NCI-H1105 (cell line): ENCODE measurements around the gene TMEM254.
"Not testable (repeated sequence)": the region's sequence is repeated elsewhere in the genome, so short reads cannot be mapped to it uniquely, and the experiment has no call there.

ENCODE experiments used
- DNase-seq: peaks from one replicate; lab custom pipeline; 2025; lab: John Stamatoyannopoulos, UW

The TMEM254 gene

GRCh38 chr10:80077869-80078447, 507 bp upstream of the TMEM254 start:
- DNase-seq = no peak

DNA sequence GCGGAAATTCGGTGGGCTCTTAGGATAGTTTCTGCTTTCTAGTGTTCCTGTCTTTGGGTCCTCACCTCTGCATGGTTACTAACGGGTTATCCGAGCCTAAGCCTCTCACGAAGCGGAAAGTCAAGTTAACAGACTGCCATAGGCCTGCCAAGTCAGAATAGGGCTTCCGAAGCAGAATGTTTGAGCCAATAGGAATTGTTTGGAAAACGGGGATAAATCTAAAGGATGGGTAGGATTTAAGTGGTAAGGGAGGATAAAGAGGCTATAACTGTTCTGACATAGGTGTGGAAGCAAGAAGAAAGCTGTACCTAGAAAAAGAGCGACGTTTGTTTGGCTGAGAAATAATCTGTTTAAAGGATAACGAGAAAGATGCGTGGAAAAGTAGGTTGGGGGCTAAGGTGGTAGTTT, 851 bp downstream of the TMEM254 start:
- no peak for DNase-seq

DNA sequence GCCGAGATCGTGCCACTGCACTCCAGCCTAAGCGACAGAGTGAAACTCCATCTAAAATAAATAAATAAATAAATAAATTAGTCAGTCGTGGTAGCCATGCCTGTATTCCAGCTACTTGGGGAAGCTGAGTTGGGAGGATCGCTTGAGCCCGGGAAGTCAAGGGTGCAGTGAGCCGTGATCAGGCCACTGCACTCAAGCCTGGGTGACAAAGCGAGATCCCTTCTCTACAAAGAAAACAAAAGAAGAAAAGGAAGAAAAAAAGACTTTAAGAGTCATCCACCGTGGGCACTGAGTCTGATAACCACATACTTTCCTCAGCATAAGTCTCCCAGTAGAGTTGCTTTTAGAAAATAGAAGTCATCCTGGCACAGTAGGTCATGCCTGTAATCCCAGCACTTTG, 2.6 kb downstream of the TMEM254 start:
- no peak for DNase-seq

GRCh38 chr10:80081801-80082750, 3.6 kb downstream of the TMEM254 start:
- no peak for DNase-seq

DNA sequence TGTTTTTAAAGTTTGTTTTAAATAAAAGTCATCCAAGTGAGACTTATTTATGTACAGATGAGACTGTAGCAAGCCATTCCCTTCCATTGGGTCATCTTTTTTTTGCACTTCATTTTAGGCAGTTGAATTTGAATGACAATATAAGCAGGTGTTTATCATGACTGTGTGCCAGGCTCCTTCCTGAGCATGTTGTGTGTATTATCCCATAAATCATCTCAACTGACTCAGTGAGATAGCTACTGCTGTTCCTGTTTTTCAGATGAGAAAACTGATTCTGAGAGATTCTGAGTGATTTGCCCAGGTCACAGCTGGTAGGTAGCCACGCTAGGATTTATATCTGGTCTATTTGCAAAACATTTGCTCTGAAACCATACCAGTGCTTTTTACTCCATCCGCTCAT, 11.7 kb downstream of the TMEM254 start:
- peak; percentile 32 for DNase-seq

DNA sequence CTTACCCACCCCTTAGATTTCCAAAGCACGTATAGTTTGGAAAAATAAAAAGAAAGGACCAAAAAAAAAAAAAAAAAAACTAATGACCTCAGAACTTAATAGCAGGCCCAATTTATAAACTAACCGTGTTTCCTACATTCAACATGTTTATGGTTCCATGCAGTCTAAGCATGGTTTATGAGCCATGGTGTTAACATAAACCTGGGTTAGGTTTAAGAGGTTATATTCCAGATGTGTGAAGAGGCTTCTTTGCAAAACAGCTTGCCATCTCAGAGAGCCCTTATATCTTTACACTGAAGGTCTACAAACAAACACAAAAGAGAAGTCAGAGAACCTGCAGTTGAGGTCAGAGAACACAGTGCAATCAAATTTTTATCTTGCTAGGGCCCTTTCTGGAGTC, 15.8 kb downstream of the TMEM254 start:
- no peak for DNase-seq

DNA sequence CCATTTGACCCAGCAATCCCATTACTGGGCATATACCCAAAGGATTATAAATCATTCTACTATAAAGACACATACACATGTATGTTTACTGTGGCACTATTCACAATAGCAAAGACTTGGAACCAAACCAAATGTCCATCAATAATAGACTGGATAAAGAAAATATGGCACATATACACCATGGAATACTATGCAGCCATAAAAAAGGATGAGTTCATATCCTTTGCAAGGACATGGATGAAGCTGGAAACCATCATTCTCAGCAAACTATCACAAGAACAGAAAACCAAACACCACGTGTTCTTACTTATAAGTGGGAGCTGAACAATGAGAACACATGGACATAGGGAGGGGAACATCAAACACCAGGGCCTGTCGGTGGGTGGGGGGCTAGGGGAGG, 19.8 kb downstream of the TMEM254 start:
- DNase-seq = not testable (repeated sequence)

DNA sequence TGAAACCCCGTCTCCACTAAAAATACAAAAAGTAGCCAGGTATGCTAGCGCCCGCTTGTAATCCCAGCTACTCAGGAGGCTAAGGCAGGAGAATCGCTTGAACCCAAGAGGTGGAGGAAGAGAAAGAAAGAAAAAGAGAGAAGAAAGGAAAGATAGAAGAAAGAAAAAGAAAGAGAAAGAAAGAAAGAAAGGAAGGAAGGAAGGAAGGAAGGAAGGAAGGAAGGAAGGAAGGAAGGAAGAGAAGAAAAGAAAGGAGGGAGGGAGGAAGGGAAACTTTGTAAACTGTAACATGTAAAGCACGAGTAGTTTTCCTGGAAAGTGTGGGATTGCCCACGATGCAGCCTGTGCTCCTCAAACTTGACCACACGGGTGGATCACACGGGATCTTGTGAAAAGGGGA, 20.8 kb downstream of the TMEM254 start:
- not testable (repeated sequence) for DNase-seq

GRCh38 chr10:80100116-80100515, 21.7 kb downstream of the TMEM254 start:
- DNase-seq = no peak

DNA sequence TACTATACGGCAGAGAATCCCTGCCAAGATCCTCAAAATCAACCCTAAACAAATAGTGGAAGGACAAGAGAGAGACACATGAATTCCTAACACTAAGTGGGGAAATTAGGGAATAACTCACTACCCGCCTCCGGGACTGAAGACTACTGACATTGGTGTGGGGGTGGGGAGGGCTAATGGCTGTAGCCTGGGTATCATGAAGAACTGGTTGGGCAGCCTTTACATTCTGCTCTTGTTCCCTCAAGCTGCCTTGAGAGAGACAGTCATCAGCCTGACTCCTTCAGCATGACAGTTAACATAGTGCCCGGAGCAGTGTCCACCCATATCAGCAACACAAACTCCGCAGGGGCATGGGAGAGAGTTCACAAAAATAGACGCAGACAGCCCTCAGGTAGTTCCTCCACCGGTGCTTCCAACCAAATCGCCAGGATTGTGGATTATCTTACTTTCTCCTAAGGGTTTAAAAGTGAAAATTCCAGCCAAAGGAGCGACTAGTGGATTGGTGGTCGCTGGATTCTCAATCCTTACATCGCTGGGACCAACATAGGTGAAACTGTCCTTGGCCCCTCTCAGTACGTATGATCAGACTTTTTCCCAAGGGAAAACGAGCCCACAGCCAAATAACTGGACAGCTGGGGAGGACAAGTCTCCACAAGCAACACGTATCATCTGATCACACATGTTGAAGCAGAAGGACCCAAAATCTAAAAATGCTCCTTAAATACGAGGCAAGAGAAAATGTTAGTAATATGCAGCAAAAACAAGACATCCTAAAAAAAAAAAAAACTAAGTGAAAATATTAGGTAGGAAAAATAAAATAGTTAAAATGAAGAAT, 22.6 kb downstream of the TMEM254 start:
- no peak for DNase-seq

DNA sequence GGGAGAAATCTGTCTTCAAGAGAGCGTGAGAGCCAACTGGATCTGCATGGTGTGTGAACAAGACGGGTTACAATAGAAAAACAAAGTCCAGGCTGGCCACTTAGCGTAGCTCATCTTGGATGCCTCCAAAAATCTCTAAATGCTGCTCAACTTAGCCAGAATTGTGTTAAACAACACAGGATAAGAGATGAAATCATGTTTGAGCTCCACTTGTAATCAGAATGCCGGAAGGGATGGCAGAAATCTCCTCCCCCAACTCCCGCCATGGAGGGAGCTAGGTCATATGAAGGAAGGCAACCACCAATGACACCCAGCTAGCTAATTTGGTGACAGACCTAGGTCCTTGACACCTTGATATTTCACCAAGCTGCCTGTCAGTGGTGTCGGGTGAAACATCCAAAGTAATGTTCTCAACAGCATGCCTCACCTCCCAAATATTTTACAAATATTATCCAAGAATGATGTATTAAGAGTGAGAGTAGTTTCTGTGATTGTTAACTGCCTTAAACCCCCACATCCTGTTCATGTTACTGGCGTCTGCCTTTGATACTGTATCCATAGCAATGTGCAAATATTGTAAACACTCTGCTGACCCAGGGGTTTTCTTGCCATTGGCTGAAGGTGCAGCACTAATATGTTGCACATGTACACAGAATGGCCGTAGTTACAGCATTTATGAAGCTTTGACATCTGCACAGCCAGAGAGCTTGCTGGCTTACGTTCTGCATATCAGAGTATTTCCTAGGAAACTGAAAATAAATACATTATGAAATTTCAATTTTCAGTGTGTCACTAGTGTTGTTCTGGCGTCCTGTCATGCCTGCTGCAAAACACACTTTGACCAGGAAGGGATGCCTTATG, 25.8 kb downstream of the TMEM254 start:
- no peak for DNase-seq

DNA sequence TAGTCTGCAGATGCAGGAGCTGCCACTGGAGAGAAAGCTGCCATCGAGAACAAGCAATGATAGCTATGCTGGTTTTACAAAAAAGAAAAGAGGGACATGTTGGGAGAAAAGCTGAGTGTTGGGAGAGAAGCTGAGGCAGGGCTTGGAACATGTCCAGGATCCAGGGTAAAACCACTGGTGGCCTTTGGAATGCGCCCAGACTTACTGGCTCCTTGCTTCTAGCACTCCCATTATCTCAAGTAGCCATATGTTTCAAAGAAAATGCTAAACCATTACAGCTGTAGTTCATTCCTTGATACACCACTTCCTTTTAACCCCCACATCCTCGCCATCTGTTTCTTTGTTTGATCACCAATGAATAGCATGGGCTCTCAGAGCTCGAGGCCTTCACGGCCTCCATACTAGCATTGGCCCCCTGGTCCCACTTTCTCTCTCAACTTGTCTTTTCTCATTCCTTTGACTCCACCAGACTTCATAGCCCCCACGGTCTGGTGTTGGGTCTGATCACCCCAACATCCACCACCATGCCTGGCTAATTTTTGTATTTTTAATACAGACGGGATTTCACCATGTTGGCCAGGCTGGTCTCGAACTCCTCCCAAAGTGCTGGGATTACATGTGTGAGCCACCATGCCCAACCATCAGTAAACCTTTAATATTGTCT, 30.2 kb downstream of the TMEM254 start:
- no peak for DNase-seq

DNA sequence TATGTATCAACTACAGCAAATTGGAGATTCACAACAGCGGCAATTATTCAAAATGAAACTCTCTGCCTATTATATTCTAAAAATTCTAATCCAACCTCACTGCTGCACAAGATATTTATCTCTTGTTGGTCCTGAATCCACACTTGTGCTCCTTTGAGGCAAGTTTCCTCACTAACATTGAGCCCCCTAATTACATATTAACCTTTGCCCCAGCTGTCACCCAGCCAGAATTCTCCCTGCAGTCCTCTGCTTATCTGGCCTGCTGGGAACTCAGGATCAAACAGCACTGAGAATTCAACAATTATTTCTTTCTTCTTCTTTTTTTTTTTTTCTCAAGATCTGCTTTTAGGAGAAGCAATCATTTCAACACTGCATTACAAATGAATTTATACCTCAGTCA, 32.5 kb downstream of the TMEM254 start:
- no peak for DNase-seq

DNA sequence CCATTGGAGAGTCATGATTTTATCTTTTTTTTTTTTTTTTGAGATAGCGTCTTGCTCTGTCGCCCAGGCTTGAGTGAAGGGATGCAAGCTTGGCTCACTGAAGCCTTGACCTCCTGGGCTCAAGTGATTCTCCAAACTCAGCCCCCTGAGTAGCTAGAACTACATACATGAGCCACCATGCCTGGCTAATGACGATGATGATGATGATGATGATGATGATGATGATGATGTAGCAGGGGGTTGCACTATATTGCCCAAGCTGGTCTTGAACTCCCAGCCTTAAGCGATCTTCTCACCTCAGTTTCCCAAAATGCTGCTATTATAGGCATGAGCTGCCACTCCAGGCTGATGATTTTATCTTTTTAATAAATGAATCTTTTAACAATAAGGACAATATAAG, 40.2 kb downstream of the TMEM254 start:
- DNase-seq = no peak

DNA sequence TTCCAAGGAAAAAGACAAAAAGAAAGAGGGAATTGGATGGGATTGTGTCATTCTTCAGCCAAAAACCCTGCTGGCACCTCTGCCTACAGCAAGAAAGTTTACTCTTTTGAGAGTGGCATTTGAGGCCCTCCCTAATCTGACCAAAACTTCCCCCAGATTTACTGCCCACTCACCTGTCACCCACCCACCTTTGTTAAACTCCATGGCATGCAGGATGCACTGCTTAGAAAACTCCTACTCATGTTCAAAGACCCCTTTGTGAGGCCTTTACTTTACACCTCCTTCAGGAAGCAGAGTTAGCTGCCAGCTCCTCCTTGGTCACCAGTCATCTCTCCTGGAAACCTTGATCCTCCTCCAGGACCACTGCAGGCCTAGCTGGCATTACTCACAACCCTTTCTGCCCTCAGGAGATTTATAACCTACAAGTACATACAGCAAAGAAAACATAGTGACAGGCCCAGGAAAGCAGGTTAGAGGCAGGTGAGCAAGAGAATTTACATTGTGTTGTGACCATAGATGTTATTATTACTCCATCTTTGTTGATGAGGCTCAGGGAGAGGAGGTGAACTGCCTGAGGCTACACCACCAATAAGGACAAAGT, 43.7 kb downstream of the TMEM254 start:
- no peak for DNase-seq

- DNase-seq = no peak
Observed at GRCh38 chr10:80122746-80123145, 44.3 kb downstream of the TMEM254 start.

DNA sequence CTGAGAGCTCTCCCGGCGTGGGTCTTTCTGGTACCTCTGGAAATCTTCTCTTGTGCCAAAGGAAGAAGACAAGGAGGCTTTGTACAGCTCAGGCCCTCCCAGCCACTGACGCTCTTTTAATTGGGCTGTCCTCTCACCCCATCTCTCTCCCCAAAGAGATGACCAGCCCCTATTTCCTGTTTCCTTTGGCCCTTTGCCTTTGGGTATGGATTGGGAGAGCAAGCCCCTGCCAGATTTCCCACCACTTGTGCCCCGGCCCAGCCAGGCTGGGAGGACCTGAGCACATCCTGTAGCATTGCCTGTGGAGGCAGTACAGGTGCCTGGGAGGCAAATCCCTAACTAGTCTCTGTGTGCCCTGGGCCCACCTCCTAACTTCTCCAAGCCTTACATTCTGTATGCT, 48.4 kb downstream of the TMEM254 start:
- DNase-seq = no peak

DNA sequence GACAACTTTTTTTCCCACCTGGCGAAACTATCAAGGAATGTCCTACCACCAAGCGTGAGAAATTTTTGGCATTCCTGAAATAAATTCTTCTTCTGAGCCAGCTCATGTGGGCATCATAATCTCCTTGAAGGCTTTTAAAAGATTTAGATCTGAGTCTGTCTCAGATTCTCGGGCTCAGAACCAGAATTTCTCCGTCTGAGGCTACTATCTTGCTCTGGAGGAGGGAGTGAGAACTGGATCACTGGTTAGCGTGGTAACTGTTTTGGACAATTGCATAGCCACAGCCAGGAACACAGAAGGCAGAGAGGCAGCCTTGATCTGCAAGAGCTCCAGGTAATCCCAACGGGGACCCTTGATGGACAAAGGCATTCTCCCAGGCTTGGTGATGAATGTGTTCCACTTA, 53.0 kb downstream of the TMEM254 start:
- DNase-seq = no peak

- DNase-seq = no peak
Observed at GRCh38 chr10:80132299-80133139, 54.1 kb downstream of the TMEM254 start, which contains the start of gene PLAC9. PLAC9 (plus strand) TSS chr10:80132730; CDS start chr10:80132763, 33 bp downstream.

DNA sequence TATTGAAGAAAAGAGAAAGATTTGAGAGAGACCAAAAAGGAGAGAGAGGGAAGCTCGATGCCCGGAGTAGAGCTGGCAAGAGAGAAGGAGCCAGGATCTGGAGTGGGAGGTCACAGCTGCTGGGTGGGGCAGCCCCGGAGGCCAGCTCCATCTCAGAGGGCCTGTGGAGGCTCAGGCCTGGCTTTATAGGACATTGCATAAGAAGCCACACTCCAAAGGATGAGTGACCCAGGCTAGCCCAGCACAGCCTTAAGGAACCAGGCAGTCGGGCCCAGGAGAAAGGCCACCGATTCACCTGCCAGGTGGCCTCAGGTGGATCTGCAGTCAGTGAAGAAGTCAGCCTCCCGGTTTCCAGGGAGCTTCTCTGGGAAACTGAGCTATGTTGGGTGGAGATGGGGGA, 54.7 kb downstream of the TMEM254 start:
- DNase-seq = no peak
